ENCODE results near the gene ATG9A.

- TF ChIP-seq ZBTB49 (tag by site-specific recombination; IDR thresholded peaks at IDR 0.05; ENCODE audit: low read depth) (no peak), ZNF423 (tag by site-specific recombination; IDR thresholded peaks at IDR 0.05) (no peak), ZXDB (tag by site-specific recombination; IDR thresholded peaks at IDR 0.05) (no peak)
These were observed 14.7 kb downstream of the ATG9A start for GRCh38 chr2:219214786-219215185.

All from HEK293 (cell line).